Testis (tissue), 3 donors: Measurements from ENCODE around the gene VAV2. TPM values are rescaled to one million over a fixed set of nuclear protein-coding genes. Genes with fewer than 3 reads are reported as not detected.

Experiments used
- DNase-seq: peaks from one replicate; pipeline ENCODE4 v3.0.0-alpha.2; 2019
- H3K27ac ChIP-seq, 2 donors: fragments of 200-600 bp; sonication (generic); one replicate each; pipeline ENCODE4 v1.5.1; 2019
- H3K27me3 ChIP-seq: fragments of 200-600 bp; sonication (generic); one replicate; pipeline ENCODE4 v1.5.1; 2019
- H3K36me3 ChIP-seq: fragments of 200-600 bp; sonication (generic); one replicate; pipeline ENCODE4 v1.5.1; 2017; ENCODE audit warnings: low read depth; ENCODE audit errors: missing control alignments
- H3K4me1 ChIP-seq: fragments of 200-600 bp; sonication (generic); one replicate; pipeline ENCODE4 v1.5.1; 2019
- H3K4me3 ChIP-seq, 2 donors: fragments of 200-600 bp; sonication (generic); one replicate each; pipeline ENCODE4 v1.5.1; 2017 to 2019
- H3K9me3 ChIP-seq: fragments of 200-600 bp; sonication (generic); one replicate; pipeline ENCODE4 v1.5.1; 2017
- POLR2A ChIP-seq: fragments of 450-650 bp; IDR thresholded peaks from one replicate; pipeline ENCODE4 v1.6.1; 2017; ENCODE audit warnings: antibody characterized with exemption, mild to moderate bottlenecking, moderate library complexity
- WGBS, 2 donors: methylation state at CpG; one replicate each; pipeline ENCODE4 v1.1.5; 2018; 5-methylcytosine and 5-hydroxymethylcytosine counted together
- intact Hi-C: fragments of 100-400 bp; cut with DNase I; formaldehyde crosslinking; loops from one replicate; pipeline ENCODE4 v1.15.1; 2023; ENCODE audit warnings: low total_unique reads
- polyA plus RNA-seq: library from polyadenylated mRNA; stranded (reverse); fragments of 350-450 nt; fragmentation: Illumina TruSeq; extraction: RNeasy Lipid Tissue Mini Kit (QIAGEN cat#74804); gene quantifications from one replicate; pipeline ENCODE4 v1.2.3, GENCODE V29; 2014; ENCODE audit warnings: low read depth, low replicate concordance; ENCODE audit not compliant: insufficient read depth
- total RNA-seq, 2 donors: library from RNA; depleted of rRNA; stranded (reverse); fragments of >200 nt; gene quantifications; one replicate each; pipeline ENCODE4 v1.2.3, GENCODE V29; 2016
- TF ChIP-seq, protein P1 (sequence below), 3 experiments: fragments of 450-650 bp in 2 of 3; fragments of 200-600 bp in 1 of 3; sonication (generic) in 1 of 3; IDR thresholded peaks; one replicate each; pipeline ENCODE4 v1.5.1; 2016 to 2019; ENCODE audit warnings: antibody characterized with exemption in 3 of 3, mild to moderate bottlenecking in 2 of 3, moderate library complexity in 1 of 3

Gene VAV2
- total and polyA plus RNA-seq, 3 donors from 2014 or later, result 11.0 to 14.1 (median 12.2) TPM

DNA sequence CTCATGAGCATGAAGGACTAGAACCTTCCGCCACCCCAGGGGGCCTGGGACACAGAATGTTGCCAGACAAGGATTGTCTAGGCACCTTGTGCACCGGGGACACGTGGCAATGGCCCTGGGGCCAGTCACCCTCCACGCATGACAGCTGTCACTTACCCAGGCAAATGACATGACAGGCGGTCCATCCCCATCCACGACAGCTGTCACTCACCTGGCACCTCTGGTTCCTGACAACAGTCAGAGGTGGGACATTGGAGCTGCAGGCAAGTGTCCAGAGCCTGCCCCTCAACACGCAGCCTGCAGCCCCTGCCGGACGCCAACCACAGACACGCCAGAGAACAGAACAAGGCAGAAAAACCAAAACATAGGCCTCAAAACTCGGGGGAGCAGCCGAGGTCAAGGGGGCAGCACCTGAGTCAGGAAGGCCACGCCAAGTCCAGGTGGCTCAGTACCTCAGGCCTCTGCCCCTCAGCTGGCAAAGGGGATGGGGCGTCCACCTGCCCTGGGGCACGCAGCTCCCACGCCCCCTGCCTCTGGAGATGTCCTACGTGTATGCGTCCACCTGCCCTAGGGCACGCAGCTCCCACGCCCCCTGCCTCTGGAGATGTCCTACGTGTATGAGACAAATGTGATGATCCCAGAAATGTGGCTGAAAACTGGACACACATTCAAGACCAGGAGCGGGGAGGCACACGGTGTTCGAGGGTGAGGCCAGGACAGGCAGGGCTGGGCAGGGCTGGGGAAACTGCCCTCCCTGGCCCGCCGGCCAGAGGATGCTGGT, 14.5 kb downstream of the VAV2 start:
- Histone ChIP-seq H3K36me3 (no peaks in the 10 kb centered on the region), H3K4me1 (no peaks in the 10 kb centered on the region), H3K27ac (no peak overlapping the region), H3K4me3 (no peak overlapping the region), H3K27me3 (no peaks in the 10 kb centered on the region), H3K9me3 (no peaks in the 10 kb centered on the region)
- intact Hi-C loops, result no loop called here
- TF ChIP-seq, protein P1, sequence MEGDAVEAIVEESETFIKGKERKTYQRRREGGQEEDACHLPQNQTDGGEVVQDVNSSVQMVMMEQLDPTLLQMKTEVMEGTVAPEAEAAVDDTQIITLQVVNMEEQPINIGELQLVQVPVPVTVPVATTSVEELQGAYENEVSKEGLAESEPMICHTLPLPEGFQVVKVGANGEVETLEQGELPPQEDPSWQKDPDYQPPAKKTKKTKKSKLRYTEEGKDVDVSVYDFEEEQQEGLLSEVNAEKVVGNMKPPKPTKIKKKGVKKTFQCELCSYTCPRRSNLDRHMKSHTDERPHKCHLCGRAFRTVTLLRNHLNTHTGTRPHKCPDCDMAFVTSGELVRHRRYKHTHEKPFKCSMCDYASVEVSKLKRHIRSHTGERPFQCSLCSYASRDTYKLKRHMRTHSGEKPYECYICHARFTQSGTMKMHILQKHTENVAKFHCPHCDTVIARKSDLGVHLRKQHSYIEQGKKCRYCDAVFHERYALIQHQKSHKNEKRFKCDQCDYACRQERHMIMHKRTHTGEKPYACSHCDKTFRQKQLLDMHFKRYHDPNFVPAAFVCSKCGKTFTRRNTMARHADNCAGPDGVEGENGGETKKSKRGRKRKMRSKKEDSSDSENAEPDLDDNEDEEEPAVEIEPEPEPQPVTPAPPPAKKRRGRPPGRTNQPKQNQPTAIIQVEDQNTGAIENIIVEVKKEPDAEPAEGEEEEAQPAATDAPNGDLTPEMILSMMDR (IDR thresholded peaks at IDR 0.05), result no peak
- TF ChIP-seq POLR2A, result no peak
- WGBS, 2 donors, result 92% methylated on average over 16 to 26 of the region's 26 CpGs
- no peak for DNase-seq

DNA sequence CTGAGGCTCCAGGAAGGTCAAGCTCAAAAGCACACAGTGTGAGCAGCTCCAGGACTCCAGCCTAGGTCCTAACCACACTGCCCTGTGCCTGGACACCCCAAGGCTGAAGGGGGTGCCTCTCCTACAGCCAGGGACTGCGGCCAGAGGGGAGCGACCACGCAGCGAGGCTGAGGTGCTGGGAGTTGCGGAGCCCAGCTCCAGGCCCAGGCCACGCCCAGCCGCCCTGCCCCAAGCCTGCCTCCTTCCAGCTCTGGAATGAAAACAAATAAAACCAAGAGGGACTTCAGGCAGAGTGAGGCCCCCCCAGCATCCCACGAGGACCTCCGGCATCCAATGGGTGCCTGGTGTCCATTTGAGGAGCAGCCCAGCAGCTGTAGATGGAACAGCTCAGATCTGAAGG, 15.2 kb downstream of the VAV2 start:
- Histone ChIP-seq H3K4me1 (no peaks in the 10 kb centered on the region), H3K36me3 (no peaks in the 10 kb centered on the region), H3K27me3 (no peaks in the 10 kb centered on the region), H3K27ac (no peak overlapping the region), H3K9me3 (no peaks in the 10 kb centered on the region), H3K4me3 (no peak overlapping the region)
- no peak for DNase-seq
- intact Hi-C loops, result no loop called here
- no peak for TF ChIP-seq POLR2A
- TF ChIP-seq, protein P1 (IDR thresholded peaks at IDR 0.05), result no peak
- WGBS, 2 donors, result 88 to 95% methylated on average over 6 to 9 of the region's 9 CpGs

DNA sequence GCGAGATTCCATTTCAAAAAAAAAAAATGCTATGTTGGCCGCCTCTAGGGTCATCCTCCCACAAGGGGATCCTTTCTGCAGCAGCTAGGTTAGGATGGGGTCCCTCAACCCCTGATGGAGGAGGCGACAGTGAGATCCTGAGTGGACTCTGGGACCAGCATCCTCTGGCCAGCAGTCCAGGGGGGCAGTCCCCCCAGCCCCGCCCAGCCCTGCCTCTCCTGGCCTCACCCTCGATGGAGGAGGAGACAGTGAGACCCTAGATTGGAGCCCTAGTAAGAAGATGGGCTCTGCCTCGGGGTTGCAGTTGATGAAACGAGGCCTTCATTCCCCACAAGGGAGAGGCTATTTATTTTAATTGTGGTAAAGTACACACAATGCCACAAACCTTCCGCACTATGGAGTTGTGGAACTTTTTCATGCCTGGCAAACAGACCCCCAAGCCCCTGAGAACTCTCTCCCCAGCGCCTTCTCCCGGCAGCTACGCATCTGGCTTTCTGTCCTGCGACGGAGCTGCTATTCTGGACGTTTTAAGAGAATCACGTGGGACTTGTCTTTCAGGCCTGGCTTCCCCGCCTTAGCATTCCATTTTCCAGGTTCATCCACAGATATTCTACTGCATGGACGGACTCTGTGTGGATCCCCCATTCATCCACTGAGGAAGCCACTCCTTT, 15.8 kb downstream of the VAV2 start:
- H3K9me3 ChIP-seq, result no peaks in the 10 kb centered on the region
- 90% methylated on average over 16 to 17 of the region's 17 CpGs for WGBS, 2 donors
- H3K27ac ChIP-seq, result no peak overlapping the region
- intact Hi-C loops, result no loop called here
- H3K4me1 ChIP-seq, result peaks cover 5% of the 10 kb centered on the region
- no peak for TF ChIP-seq POLR2A
- TF ChIP-seq, protein P1 (IDR thresholded peaks at IDR 0.05), result no peak
- no peak overlapping the region for H3K4me3 ChIP-seq
- no peaks in the 10 kb centered on the region for H3K27me3 ChIP-seq
- no peaks in the 10 kb centered on the region for H3K36me3 ChIP-seq
- DNase-seq, result no peak

DNA sequence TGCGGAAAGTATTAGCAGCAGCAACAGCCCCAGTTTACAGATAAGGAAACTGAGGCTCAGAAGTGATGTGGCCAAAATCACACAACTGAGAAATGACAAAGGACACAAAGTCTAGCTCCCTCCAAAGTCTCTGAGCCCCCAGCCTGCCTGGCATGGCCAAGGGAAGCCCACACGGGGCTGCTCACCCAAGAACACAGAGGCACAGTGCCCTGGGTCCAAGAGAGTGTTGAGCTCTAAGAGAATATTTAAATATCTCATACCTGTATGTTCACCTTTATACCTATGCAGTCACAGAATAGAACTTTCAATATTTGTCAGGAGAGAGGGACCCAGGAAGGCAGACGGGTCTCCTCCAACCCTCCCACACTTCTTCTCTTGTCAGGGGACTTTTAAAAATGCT, 16.6 kb downstream of the VAV2 start:
- H3K36me3 ChIP-seq, result no peaks in the 10 kb centered on the region
- intact Hi-C loops, result no loop called here
- WGBS, 2 donors, result 89 to 97% methylated on average over 3 of the region's 3 CpGs
- peaks cover 5% of the 10 kb centered on the region for H3K4me1 ChIP-seq
- DNase-seq, result no peak
- no peak overlapping the region for H3K4me3 ChIP-seq
- no peaks in the 10 kb centered on the region for H3K27me3 ChIP-seq
- no peak for TF ChIP-seq POLR2A
- TF ChIP-seq, protein P1 (IDR thresholded peaks at IDR 0.05), result no peak
- H3K27ac ChIP-seq, result no peak overlapping the region
- H3K9me3 ChIP-seq, result no peaks in the 10 kb centered on the region
